GM23338 (cell line): ENCODE data around the gene CCDC186.

Source experiments
- CREB1 ChIP-seq: fragments of 250-450 bp; sonication (Bioruptor Pico); IDR thresholded peaks from 2 replicates; pipeline ENCODE4 v1.5.0; 2020; ENCODE audit warnings: low read depth, mild to moderate bottlenecking, moderate library complexity
- EZH2 ChIP-seq: fragments of 200-600 bp; sonication (generic); IDR thresholded peaks from one replicate; pipeline ENCODE4 v1.8.0; 2017; ENCODE audit warnings: antibody characterized with exemption, mild to moderate bottlenecking, low read depth; ENCODE audit not compliant: unreplicated experiment
- EZH2phosphoT487 ChIP-seq: fragments of 200-600 bp; sonication (generic); IDR thresholded peaks from one replicate; pipeline ENCODE4 v1.8.1; 2018; ENCODE audit warnings: antibody characterized with exemption; ENCODE audit not compliant: unreplicated experiment
- JUNB ChIP-seq: IDR thresholded peaks from one replicate; pipeline ENCODE4 v1.6.1; 2016; ENCODE audit warnings: antibody characterized with exemption; ENCODE audit not compliant: unreplicated experiment
- NANOG ChIP-seq: IDR thresholded peaks from 2 replicates; pipeline ENCODE4 v1.6.1; 2016; ENCODE audit warnings: antibody characterized with exemption, borderline replicate concordance
- POLR2AphosphoS5 ChIP-seq: IDR thresholded peaks from 2 replicates; pipeline ENCODE4 v1.6.1; 2016; ENCODE audit warnings: antibody characterized with exemption, low read depth
- STAT1 ChIP-seq: IDR thresholded peaks from one replicate; pipeline ENCODE4 v1.6.1; 2016; ENCODE audit warnings: antibody characterized with exemption; ENCODE audit not compliant: unreplicated experiment
- ZNF114 ChIP-seq: fragments of 250-450 bp; sonication (Bioruptor Pico); IDR thresholded peaks from 2 replicates; pipeline ENCODE4 v1.5.0; 2020; ENCODE audit warnings: mild to moderate bottlenecking, moderate library complexity
- TF ChIP-seq, protein P1 (sequence below), 2 experiments: fragments of 200-600 bp in 1 of 2; sonication (generic) in 1 of 2; conservative IDR thresholded peaks; 2 replicates each; pipeline versions ENCODE4 v1.5.1 to v1.6.1; 2016 to 2017; ENCODE audit warnings: antibody characterized with exemption in 2 of 2, low read depth in 2 of 2, mild to moderate bottlenecking in 2 of 2, moderate library complexity in 1 of 2
- TF ChIP-seq, protein P2 (sequence below): IDR thresholded peaks from one replicate; pipeline ENCODE4 v1.6.1; 2018; ENCODE audit warnings: antibody characterized with exemption; ENCODE audit not compliant: unreplicated experiment
- TF ChIP-seq, protein P3 (sequence below): IDR thresholded peaks from 2 replicates; pipeline ENCODE4 v1.6.1; 2016; ENCODE audit warnings: antibody characterized with exemption
- TF ChIP-seq, protein P4 (sequence below): fragments of 250-450 bp; sonication (Bioruptor Pico); IDR thresholded peaks from 2 replicates; pipeline ENCODE4 v1.5.0; 2020; ENCODE audit warnings: mild to moderate bottlenecking, moderate library complexity

DNA sequence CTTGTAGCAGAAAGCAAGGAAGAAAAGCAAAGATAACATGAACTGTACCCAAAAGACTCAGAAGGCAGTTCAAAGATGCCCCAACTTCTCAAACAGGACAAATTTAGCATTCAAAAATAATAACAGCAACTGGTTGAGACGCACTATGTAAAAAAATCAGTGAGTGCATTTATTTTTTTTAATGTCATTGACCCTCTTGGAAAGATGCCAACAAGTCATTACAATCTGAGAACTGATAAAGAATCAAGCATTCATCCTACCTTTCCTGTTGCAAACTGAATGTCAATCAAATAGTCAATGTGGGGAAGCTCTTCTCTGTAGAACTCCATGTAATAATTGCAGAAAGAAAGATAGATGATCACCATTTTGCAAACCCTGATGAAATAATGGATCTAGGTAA is 1.7 kb upstream of the CCDC186 start:
- no peak for TF ChIP-seq ZNF114 (CRISPR knock-in tag)
- TF ChIP-seq, protein P1, sequence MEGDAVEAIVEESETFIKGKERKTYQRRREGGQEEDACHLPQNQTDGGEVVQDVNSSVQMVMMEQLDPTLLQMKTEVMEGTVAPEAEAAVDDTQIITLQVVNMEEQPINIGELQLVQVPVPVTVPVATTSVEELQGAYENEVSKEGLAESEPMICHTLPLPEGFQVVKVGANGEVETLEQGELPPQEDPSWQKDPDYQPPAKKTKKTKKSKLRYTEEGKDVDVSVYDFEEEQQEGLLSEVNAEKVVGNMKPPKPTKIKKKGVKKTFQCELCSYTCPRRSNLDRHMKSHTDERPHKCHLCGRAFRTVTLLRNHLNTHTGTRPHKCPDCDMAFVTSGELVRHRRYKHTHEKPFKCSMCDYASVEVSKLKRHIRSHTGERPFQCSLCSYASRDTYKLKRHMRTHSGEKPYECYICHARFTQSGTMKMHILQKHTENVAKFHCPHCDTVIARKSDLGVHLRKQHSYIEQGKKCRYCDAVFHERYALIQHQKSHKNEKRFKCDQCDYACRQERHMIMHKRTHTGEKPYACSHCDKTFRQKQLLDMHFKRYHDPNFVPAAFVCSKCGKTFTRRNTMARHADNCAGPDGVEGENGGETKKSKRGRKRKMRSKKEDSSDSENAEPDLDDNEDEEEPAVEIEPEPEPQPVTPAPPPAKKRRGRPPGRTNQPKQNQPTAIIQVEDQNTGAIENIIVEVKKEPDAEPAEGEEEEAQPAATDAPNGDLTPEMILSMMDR (conservative IDR thresholded peaks at IDR 0.05; ENCODE audit: low read depth in 2 of 2) = no peak
- TF ChIP-seq EZH2phosphoT487 = no peak
- no peak for TF ChIP-seq NANOG
- no peak for TF ChIP-seq CREB1 (CRISPR knock-in tag)
- no peak for TF ChIP-seq EZH2
- TF ChIP-seq, protein P2, sequence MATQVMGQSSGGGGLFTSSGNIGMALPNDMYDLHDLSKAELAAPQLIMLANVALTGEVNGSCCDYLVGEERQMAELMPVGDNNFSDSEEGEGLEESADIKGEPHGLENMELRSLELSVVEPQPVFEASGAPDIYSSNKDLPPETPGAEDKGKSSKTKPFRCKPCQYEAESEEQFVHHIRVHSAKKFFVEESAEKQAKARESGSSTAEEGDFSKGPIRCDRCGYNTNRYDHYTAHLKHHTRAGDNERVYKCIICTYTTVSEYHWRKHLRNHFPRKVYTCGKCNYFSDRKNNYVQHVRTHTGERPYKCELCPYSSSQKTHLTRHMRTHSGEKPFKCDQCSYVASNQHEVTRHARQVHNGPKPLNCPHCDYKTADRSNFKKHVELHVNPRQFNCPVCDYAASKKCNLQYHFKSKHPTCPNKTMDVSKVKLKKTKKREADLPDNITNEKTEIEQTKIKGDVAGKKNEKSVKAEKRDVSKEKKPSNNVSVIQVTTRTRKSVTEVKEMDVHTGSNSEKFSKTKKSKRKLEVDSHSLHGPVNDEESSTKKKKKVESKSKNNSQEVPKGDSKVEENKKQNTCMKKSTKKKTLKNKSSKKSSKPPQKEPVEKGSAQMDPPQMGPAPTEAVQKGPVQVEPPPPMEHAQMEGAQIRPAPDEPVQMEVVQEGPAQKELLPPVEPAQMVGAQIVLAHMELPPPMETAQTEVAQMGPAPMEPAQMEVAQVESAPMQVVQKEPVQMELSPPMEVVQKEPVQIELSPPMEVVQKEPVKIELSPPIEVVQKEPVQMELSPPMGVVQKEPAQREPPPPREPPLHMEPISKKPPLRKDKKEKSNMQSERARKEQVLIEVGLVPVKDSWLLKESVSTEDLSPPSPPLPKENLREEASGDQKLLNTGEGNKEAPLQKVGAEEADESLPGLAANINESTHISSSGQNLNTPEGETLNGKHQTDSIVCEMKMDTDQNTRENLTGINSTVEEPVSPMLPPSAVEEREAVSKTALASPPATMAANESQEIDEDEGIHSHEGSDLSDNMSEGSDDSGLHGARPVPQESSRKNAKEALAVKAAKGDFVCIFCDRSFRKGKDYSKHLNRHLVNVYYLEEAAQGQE = no peak
- no peak for TF ChIP-seq POLR2AphosphoS5
- TF ChIP-seq JUNB = no peak
- TF ChIP-seq, protein P3, sequence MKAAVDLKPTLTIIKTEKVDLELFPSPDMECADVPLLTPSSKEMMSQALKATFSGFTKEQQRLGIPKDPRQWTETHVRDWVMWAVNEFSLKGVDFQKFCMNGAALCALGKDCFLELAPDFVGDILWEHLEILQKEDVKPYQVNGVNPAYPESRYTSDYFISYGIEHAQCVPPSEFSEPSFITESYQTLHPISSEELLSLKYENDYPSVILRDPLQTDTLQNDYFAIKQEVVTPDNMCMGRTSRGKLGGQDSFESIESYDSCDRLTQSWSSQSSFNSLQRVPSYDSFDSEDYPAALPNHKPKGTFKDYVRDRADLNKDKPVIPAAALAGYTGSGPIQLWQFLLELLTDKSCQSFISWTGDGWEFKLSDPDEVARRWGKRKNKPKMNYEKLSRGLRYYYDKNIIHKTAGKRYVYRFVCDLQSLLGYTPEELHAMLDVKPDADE = no peak
- no peak for TF ChIP-seq STAT1
- TF ChIP-seq, protein P4, sequence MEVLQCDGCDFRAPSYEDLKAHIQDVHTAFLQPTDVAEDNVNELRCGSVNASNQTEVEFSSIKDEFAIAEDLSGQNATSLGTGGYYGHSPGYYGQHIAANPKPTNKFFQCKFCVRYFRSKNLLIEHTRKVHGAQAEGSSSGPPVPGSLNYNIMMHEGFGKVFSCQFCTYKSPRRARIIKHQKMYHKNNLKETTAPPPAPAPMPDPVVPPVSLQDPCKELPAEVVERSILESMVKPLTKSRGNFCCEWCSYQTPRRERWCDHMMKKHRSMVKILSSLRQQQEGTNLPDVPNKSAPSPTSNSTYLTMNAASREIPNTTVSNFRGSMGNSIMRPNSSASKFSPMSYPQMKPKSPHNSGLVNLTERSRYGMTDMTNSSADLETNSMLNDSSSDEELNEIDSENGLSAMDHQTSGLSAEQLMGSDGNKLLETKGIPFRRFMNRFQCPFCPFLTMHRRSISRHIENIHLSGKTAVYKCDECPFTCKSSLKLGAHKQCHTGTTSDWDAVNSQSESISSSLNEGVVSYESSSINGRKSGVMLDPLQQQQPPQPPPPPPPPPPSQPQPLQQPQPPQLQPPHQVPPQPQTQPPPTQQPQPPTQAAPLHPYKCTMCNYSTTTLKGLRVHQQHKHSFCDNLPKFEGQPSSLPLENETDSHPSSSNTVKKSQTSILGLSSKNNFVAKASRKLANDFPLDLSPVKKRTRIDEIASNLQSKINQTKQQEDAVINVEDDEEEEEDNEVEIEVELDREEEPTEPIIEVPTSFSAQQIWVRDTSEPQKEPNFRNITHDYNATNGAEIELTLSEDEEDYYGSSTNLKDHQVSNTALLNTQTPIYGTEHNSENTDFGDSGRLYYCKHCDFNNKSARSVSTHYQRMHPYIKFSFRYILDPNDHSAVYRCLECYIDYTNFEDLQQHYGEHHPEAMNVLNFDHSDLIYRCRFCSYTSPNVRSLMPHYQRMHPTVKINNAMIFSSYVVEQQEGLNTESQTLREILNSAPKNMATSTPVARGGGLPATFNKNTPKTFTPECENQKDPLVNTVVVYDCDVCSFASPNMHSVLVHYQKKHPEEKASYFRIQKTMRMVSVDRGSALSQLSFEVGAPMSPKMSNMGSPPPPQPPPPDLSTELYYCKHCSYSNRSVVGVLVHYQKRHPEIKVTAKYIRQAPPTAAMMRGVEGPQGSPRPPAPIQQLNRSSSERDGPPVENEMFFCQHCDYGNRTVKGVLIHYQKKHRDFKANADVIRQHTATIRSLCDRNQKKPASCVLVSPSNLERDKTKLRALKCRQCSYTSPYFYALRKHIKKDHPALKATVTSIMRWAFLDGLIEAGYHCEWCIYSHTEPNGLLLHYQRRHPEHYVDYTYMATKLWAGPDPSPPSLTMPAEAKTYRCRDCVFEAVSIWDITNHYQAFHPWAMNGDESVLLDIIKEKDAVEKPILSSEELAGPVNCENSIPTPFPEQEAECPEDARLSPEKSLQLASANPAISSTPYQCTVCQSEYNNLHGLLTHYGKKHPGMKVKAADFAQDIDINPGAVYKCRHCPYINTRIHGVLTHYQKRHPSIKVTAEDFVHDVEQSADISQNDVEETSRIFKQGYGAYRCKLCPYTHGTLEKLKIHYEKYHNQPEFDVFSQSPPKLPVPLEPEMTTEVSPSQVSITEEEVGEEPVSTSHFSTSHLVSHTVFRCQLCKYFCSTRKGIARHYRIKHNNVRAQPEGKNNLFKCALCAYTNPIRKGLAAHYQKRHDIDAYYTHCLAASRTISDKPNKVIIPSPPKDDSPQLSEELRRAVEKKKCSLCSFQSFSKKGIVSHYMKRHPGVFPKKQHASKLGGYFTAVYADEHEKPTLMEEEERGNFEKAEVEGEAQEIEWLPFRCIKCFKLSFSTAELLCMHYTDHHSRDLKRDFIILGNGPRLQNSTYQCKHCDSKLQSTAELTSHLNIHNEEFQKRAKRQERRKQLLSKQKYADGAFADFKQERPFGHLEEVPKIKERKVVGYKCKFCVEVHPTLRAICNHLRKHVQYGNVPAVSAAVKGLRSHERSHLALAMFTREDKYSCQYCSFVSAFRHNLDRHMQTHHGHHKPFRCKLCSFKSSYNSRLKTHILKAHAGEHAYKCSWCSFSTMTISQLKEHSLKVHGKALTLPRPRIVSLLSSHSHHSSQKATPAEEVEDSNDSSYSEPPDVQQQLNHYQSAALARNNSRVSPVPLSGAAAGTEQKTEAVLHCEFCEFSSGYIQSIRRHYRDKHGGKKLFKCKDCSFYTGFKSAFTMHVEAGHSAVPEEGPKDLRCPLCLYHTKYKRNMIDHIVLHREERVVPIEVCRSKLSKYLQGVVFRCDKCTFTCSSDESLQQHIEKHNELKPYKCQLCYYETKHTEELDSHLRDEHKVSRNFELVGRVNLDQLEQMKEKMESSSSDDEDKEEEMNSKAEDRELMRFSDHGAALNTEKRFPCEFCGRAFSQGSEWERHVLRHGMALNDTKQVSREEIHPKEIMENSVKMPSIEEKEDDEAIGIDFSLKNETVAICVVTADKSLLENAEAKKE (CRISPR knock-in tag) = no peak
